ENCODE results near the gene OBI1. TPM values are rescaled to one million over a fixed set of nuclear protein-coding genes. Genes with fewer than 3 reads are reported as not detected.

The OBI1 gene
- total and polyA plus RNA-seq, 2 donors (not counting 1 experiment from before 2014, with no cell fraction given): 10.2 to 11.4 TPM

DNA sequence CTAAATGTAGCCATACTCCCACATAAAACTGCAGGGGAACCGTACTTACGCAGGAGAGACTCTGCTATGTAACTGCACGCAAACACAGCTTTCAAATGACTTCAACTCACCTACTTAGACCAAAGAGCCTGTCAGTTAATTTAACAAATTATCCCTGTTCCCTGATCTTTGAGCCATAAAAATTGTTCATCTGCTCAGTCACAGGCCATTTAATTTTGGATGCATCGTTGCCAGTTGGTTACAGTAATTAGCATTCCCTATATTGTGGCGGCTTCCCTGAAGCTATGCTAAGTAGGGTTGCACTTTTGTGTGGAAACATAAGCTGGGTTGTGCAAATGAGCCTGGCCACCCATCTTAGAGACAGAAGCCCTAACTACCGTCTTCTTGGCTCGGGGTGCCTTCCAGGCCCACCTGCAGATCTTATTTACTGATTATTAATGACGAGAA lies 21.2 kb upstream of the OBI1 start:
- no peak overlapping the region for H3K27ac ChIP-seq (ENCODE audit: insufficient read depth, low read length)
- no peak overlapping the region for H3K9ac ChIP-seq (ENCODE audit: insufficient read depth, low read length)
- DNase-seq (ENCODE audit: low read depth in 2 of 2): no peak
- no peaks in the 10 kb centered on the region for H3K27me3 ChIP-seq (ENCODE audit: control insufficient read depth, insufficient read depth, low read length)
- H3K36me3 ChIP-seq (ENCODE audit: control insufficient read depth, insufficient read depth, low read length): no peaks in the 10 kb centered on the region
- no peak overlapping the region for H3K4me2 ChIP-seq (ENCODE audit: extremely low read depth, insufficient read depth, low read length)
- no peak for TF ChIP-seq EZH2 (IDR thresholded peaks at IDR 0.05; ENCODE audit: low read length, missing control alignments)
- TF ChIP-seq, protein P1, sequence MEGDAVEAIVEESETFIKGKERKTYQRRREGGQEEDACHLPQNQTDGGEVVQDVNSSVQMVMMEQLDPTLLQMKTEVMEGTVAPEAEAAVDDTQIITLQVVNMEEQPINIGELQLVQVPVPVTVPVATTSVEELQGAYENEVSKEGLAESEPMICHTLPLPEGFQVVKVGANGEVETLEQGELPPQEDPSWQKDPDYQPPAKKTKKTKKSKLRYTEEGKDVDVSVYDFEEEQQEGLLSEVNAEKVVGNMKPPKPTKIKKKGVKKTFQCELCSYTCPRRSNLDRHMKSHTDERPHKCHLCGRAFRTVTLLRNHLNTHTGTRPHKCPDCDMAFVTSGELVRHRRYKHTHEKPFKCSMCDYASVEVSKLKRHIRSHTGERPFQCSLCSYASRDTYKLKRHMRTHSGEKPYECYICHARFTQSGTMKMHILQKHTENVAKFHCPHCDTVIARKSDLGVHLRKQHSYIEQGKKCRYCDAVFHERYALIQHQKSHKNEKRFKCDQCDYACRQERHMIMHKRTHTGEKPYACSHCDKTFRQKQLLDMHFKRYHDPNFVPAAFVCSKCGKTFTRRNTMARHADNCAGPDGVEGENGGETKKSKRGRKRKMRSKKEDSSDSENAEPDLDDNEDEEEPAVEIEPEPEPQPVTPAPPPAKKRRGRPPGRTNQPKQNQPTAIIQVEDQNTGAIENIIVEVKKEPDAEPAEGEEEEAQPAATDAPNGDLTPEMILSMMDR (conservative IDR thresholded peaks at IDR 0.05 in 1 of 2, IDR thresholded peaks at IDR 0.05 in 1 of 2; ENCODE audit: low read depth in 1 of 2, low read length in 2 of 2): no peak
- no peak overlapping the region for H2AFZ ChIP-seq (ENCODE audit: low read length)
- H4K20me1 ChIP-seq (ENCODE audit: control insufficient read depth, extremely low read depth, insufficient read depth, low read length): no peaks in the 10 kb centered on the region
- H3K79me2 ChIP-seq (ENCODE audit: control insufficient read depth, insufficient read depth, low read length): no peaks in the 10 kb centered on the region
- H3K4me3 ChIP-seq (replicated peaks in 1 of 4; ENCODE audit: control extremely low read depth in 1 of 4, insufficient read depth in 1 of 4, low read depth in 3 of 4, low read length in 4 of 4): no peak overlapping the region
- H3K9me3 ChIP-seq (ENCODE audit: control insufficient read depth, insufficient read depth, low read depth, low read length): no peaks in the 10 kb centered on the region
- no peaks in the 10 kb centered on the region for H3K4me1 ChIP-seq (ENCODE audit: control insufficient read depth, extremely low read depth, insufficient read depth, low read length)

DNA sequence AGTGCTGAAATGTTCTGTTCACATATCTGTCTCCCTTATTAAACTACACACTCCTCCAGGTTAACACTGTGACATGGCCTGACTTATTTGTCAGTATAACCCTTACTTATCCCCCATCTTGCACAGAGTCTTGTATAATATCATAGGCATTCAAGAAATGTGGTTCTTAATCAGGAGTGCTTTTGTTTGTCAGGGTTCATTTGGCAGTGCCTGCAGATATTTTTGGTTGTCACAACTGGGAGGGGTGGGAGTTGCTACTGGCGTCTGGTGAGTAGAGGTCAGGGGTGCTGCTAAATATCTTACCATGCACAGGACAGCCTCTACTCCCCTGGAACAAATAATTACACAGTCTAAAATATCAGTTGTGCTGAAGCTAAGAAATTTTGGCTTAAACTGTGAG lies 20.4 kb upstream of the OBI1 start:
- no peak for TF ChIP-seq EZH2 (IDR thresholded peaks at IDR 0.05; ENCODE audit: low read length, missing control alignments)
- TF ChIP-seq, protein P1 (conservative IDR thresholded peaks at IDR 0.05 in 1 of 2, IDR thresholded peaks at IDR 0.05 in 1 of 2; ENCODE audit: low read depth in 1 of 2, low read length in 2 of 2): no peak
- Histone ChIP-seq H4K20me1 (ENCODE audit: control insufficient read depth, extremely low read depth, insufficient read depth, low read length) (no peaks in the 10 kb centered on the region), H3K27ac (ENCODE audit: insufficient read depth, low read length) (no peak overlapping the region), H3K9ac (ENCODE audit: insufficient read depth, low read length) (no peak overlapping the region), H2AFZ (ENCODE audit: low read length) (no peak overlapping the region), H3K36me3 (ENCODE audit: control insufficient read depth, insufficient read depth, low read length) (no peaks in the 10 kb centered on the region), H3K4me2 (ENCODE audit: extremely low read depth, insufficient read depth, low read length) (no peak overlapping the region), H3K9me3 (ENCODE audit: control insufficient read depth, insufficient read depth, low read depth, low read length) (no peaks in the 10 kb centered on the region), H3K27me3 (ENCODE audit: control insufficient read depth, insufficient read depth, low read length) (no peaks in the 10 kb centered on the region), H3K4me3 (replicated peaks in 1 of 4; ENCODE audit: control extremely low read depth in 1 of 4, insufficient read depth in 1 of 4, low read depth in 3 of 4, low read length in 4 of 4) (no peak overlapping the region), H3K4me1 (ENCODE audit: control insufficient read depth, extremely low read depth, insufficient read depth, low read length) (no peaks in the 10 kb centered on the region), H3K79me2 (ENCODE audit: control insufficient read depth, insufficient read depth, low read length) (no peaks in the 10 kb centered on the region)
- peak in 1 of 2 donors; percentile 52 for DNase-seq (ENCODE audit: low read depth in 2 of 2)

DNA sequence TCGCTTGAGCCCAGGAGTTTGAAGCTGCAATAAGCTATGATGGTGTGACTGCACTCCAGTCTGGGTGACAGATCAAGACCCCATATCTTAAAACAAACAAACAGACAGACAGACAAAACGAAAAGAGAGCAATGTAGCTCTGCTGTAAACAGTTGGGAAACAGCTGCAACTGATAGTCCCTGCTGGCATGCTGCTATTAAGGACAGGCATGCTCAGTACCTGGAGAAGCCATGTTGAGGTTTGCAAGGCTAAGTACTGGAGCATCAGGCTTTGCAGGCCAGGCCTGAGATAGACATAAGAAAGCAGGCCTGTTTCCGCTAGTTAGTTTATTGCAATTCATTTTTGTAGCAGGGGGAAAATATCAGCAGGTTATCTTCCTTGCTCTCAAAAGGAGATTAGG lies 16.2 kb upstream of the OBI1 start:
- Histone ChIP-seq H3K79me2 (ENCODE audit: control insufficient read depth, insufficient read depth, low read length) (no peaks in the 10 kb centered on the region), H3K4me2 (ENCODE audit: extremely low read depth, insufficient read depth, low read length) (no peak overlapping the region), H4K20me1 (ENCODE audit: control insufficient read depth, extremely low read depth, insufficient read depth, low read length) (no peaks in the 10 kb centered on the region), H3K9me3 (ENCODE audit: control insufficient read depth, insufficient read depth, low read depth, low read length) (no peaks in the 10 kb centered on the region), H3K27me3 (ENCODE audit: control insufficient read depth, insufficient read depth, low read length) (no peaks in the 10 kb centered on the region), H3K4me1 (ENCODE audit: control insufficient read depth, extremely low read depth, insufficient read depth, low read length) (no peaks in the 10 kb centered on the region), H3K9ac (ENCODE audit: insufficient read depth, low read length) (no peak overlapping the region), H3K4me3 (replicated peaks in 1 of 4; ENCODE audit: control extremely low read depth in 1 of 4, insufficient read depth in 1 of 4, low read depth in 3 of 4, low read length in 4 of 4) (no peak overlapping the region), H2AFZ (ENCODE audit: low read length) (no peak overlapping the region), H3K36me3 (ENCODE audit: control insufficient read depth, insufficient read depth, low read length) (no peaks in the 10 kb centered on the region), H3K27ac (ENCODE audit: insufficient read depth, low read length) (no peak overlapping the region)
- no peak for DNase-seq (ENCODE audit: low read depth in 2 of 2)
- no peak for TF ChIP-seq EZH2 (IDR thresholded peaks at IDR 0.05; ENCODE audit: low read length, missing control alignments)
- TF ChIP-seq, protein P1 (conservative IDR thresholded peaks at IDR 0.05 in 1 of 2, IDR thresholded peaks at IDR 0.05 in 1 of 2; ENCODE audit: low read depth in 1 of 2, low read length in 2 of 2): no peak
